K562 (cell line): ENCODE measurements around the gene ASGR1. TPM values are rescaled to one million over a fixed set of nuclear protein-coding genes. Genes with fewer than 3 reads are reported as not detected.

Source experiments
- CC2D1A ChIP-seq: fragments of 450-650 bp; IDR thresholded peaks from 2 replicates; pipeline ENCODE4 v1.6.1; 2017; ENCODE audit warnings: mild to moderate bottlenecking
- E2F3 ChIP-seq: fragments of 250-450 bp; sonication (Bioruptor Pico); IDR thresholded peaks from 2 replicates; pipeline ENCODE4 v1.4.0; 2020; ENCODE audit warnings: mild to moderate bottlenecking
- ETS1 ChIP-seq: conservative IDR thresholded peaks from 2 replicates; pipeline ENCODE4 v1.6.1; 2011; ENCODE audit warnings: low read depth, mild to moderate bottlenecking, low read length; ENCODE audit not compliant: control insufficient read depth
- HDAC2 ChIP-seq: fragments of 450-650 bp; IDR thresholded peaks from 2 replicates; pipeline ENCODE4 v1.6.1; 2016; ENCODE audit warnings: mild to moderate bottlenecking
- HMGN3 ChIP-seq: IDR thresholded peaks from 2 replicates; pipeline ENCODE4 v1.6.1; 2011; ENCODE audit warnings: borderline replicate concordance, low read depth, mild to moderate bottlenecking, mixed read lengths, low read length; ENCODE audit not compliant: insufficient read length; ENCODE audit errors: extremely low read depth
- HNRNPLL ChIP-seq: fragments of 200-400 bp; formaldehyde crosslinking; IDR thresholded peaks from 2 replicates; pipeline ENCODE4 v1.6.1; 2017; ENCODE audit warnings: low read length, low read depth, mild to moderate bottlenecking; ENCODE audit not compliant: poor library complexity, severe bottlenecking
- KLF16 ChIP-seq: IDR thresholded peaks from 2 replicates; pipeline ENCODE4 v1.6.1; 2016; ENCODE audit warnings: antibody characterized with exemption
- NFYB ChIP-seq: IDR thresholded peaks from 2 replicates; pipeline ENCODE4 v1.6.1; 2011; ENCODE audit warnings: mild to moderate bottlenecking, moderate library complexity; ENCODE audit not compliant: insufficient read length; ENCODE audit errors: extremely low read depth
- RFX5 ChIP-seq: IDR thresholded peaks from 2 replicates; pipeline ENCODE4 v1.6.1; 2011; ENCODE audit warnings: low read depth, mild to moderate bottlenecking, improper control_type of control experiment, low read length
- SIX5 ChIP-seq, 2 experiments: IDR thresholded peaks; 2 replicates each; pipeline ENCODE4 v1.6.1; 2011; ENCODE audit warnings: low read length in 2 of 2, borderline replicate concordance in 1 of 2, low read depth in 1 of 2, mild to moderate bottlenecking in 1 of 2, moderate library complexity in 1 of 2; ENCODE audit not compliant: insufficient read depth in 1 of 2
- YY1 ChIP-seq, 3 experiments: IDR thresholded peaks; 2 replicates each; pipeline ENCODE4 v1.6.1; 2011; ENCODE audit warnings: low read length in 2 of 3, mild to moderate bottlenecking in 2 of 3, moderate library complexity in 2 of 3, borderline replicate concordance in 1 of 3, control low read depth in 1 of 3, low read depth in 1 of 3; ENCODE audit not compliant: insufficient read depth in 3 of 3, insufficient replicate concordance in 2 of 3, control insufficient read depth in 1 of 3, insufficient read length in 1 of 3; ENCODE audit errors: extremely low read depth in 1 of 3
- ZBTB12 ChIP-seq: fragments of 250-450 bp; sonication (Bioruptor Pico); IDR thresholded peaks from 2 replicates; pipeline ENCODE4 v1.4.0; 2020
- ZNF778 ChIP-seq: fragments of 450-650 bp; formaldehyde crosslinking; IDR thresholded peaks from 2 replicates; pipeline ENCODE4 v1.4.0; 2020; ENCODE audit warnings: mild to moderate bottlenecking, moderate library complexity
- polyA plus RNA-seq, 8 experiments: library from polyadenylated mRNA; depleted of rRNA in 4 of 8; stranded (reverse) in 5 of 8; unstranded in 3 of 8; fragments of >200 nt; fragmentation: Nextera tagmentation in 2 of 8; fragmentation: Illumina TruSeq in 1 of 8; extraction: Ambion mirVana in 2 of 8; extraction: Trizol in 1 of 8; gene quantifications; 2 replicates each; pipeline versions ENCODE4 v1.2.1 to v1.2.3, GENCODE V29; 2011 to 2014; ENCODE audit warnings: inconsistent platforms in 1 of 8, missing spikeins in 1 of 8
- total RNA-seq, 7 experiments: library from RNA; depleted of rRNA in 6 of 7; stranded (reverse); fragments of >200 nt in 6 of 7; fragmentation: Illumina TruSeq in 2 of 7; extraction: Trizol in 2 of 7; gene quantifications; 2 replicates each; pipeline versions ENCODE4 v1.2.1 to v1.2.3, GENCODE V29; 2011 to 2021; ENCODE audit warnings: low replicate concordance in 1 of 7
- TF ChIP-seq, protein P1 (sequence below), 2 experiments: fragments of 450-650 bp; conservative IDR thresholded peaks; 2 replicates each; pipeline ENCODE4 v1.6.1; 2017; ENCODE audit warnings: mild to moderate bottlenecking in 2 of 2, moderate library complexity in 2 of 2
- TF ChIP-seq, protein P2 (sequence below): fragments of 450-650 bp; IDR thresholded peaks from 2 replicates; pipeline ENCODE4 v1.6.1; 2016; ENCODE audit warnings: mild to moderate bottlenecking
- TF ChIP-seq, protein P3 (sequence below): sonication (generic); formaldehyde crosslinking; IDR thresholded peaks from 2 replicates; pipeline ENCODE4 v1.8.1; 2022; ENCODE audit warnings: missing genetic modification reagents

Gene ASGR1
- total and polyA plus RNA-seq, 9 of the 15 experiments (the other 6 are each of a cell fraction or from before 2014, with no cell fraction given) = 0.11 to 1.0 (median 0.64) TPM; not detected in 2

DNA sequence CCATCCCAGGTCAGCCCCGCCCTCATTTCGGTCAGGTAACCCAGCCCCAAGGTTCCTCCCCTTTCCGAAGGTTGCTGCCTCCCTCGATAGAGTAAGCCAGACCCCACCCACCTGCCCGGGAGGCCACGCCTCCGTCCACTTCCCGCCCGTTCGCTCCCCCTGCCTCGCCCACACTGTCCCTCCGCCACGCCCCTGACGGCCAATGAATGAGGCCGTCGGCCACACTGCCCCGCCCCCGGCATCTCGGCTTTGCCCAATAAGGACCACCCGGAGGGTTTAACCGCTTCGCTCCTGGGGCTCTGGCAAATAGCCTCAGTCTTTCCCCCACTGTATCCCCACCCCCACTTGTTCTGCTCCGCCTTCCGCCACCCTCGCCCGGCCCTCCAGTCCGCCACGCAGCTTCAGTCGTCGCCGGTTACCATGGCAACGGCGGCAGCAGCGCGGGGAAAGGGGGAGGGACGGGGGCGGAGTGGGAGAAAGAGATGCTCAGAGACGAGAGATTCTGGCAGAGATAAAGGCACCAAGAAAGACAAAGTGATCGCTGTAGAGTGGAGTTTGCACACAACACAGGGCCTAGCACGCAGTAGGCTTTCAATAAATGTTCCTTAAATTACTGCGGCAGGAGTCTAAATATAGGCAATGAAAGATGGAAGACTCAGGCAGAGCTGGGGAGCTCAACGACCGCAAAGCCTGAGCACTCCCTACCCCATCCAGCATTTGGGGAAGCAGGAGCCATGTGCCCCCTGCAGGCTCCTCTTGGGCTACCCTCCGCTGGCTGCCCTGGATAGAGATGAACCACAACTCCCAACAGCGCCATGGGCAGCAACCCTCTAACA, 35.3 kb upstream of the ASGR1 start (continued):
- TF ChIP-seq, protein P1, sequence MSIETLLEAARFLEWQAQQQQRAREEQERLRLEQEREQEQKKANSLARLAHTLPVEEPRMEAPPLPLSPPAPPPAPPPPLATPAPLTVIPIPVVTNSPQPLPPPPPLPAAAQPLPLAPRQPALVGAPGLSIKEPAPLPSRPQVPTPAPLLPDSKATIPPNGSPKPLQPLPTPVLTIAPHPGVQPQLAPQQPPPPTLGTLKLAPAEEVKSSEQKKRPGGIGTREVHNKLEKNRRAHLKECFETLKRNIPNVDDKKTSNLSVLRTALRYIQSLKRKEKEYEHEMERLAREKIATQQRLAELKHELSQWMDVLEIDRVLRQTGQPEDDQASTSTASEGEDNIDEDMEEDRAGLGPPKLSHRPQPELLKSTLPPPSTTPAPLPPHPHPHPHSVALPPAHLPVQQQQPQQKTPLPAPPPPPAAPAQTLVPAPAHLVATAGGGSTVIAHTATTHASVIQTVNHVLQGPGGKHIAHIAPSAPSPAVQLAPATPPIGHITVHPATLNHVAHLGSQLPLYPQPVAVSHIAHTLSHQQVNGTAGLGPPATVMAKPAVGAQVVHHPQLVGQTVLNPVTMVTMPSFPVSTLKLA (conservative IDR thresholded peaks at IDR 0.05) = peak in 1 of 2 experiments; percentile 29; a peak in 1 of 4 replicates
- TF ChIP-seq ETS1 (peak; percentile 93), HDAC2 (peak; percentile 86), HNRNPLL (peak; percentile 91), ZBTB12 (CRISPR knock-in tag) (no peak), KLF16 (no peak), RFX5 (peak; percentile 77; the same call in 1 of the 2 replicates), E2F3 (CRISPR knock-in tag) (peak; percentile 59; the same call in 1 of the 2 replicates), CC2D1A (peak; percentile 41; the same call in 1 of the 2 replicates), NFYB (peak; percentile 31), ZNF778 (no peak), SIX5 (IDR thresholded peaks at IDR 0.05; ENCODE audit: borderline replicate concordance in 1 of 2, insufficient read depth in 1 of 2, low read depth in 1 of 2, low read length in 2 of 2) (peak in 1 of 2 experiments; percentile 93; a peak in 3 of 4 replicates), YY1 (IDR thresholded peaks at IDR 0.05; ENCODE audit: borderline replicate concordance in 1 of 3, control insufficient read depth in 1 of 3, extremely low read depth in 1 of 3, insufficient read depth in 3 of 3, insufficient read length in 1 of 3, insufficient replicate concordance in 2 of 3, low read depth in 1 of 3, low read length in 2 of 3) (peak in 1 of 3 experiments; percentile 46), HMGN3 (peak; percentile 36)
- TF ChIP-seq, protein P2, sequence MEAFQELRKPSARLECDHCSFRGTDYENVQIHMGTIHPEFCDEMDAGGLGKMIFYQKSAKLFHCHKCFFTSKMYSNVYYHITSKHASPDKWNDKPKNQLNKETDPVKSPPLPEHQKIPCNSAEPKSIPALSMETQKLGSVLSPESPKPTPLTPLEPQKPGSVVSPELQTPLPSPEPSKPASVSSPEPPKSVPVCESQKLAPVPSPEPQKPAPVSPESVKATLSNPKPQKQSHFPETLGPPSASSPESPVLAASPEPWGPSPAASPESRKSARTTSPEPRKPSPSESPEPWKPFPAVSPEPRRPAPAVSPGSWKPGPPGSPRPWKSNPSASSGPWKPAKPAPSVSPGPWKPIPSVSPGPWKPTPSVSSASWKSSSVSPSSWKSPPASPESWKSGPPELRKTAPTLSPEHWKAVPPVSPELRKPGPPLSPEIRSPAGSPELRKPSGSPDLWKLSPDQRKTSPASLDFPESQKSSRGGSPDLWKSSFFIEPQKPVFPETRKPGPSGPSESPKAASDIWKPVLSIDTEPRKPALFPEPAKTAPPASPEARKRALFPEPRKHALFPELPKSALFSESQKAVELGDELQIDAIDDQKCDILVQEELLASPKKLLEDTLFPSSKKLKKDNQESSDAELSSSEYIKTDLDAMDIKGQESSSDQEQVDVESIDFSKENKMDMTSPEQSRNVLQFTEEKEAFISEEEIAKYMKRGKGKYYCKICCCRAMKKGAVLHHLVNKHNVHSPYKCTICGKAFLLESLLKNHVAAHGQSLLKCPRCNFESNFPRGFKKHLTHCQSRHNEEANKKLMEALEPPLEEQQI = no peak
- TF ChIP-seq, protein P3, sequence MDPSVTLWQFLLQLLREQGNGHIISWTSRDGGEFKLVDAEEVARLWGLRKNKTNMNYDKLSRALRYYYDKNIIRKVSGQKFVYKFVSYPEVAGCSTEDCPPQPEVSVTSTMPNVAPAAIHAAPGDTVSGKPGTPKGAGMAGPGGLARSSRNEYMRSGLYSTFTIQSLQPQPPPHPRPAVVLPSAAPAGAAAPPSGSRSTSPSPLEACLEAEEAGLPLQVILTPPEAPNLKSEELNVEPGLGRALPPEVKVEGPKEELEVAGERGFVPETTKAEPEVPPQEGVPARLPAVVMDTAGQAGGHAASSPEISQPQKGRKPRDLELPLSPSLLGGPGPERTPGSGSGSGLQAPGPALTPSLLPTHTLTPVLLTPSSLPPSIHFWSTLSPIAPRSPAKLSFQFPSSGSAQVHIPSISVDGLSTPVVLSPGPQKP (CRISPR knock-in tag) = no peak
